ENCODE measurements around the gene MFSD1. TPM values are rescaled to one million over a fixed set of nuclear protein-coding genes. Genes with fewer than 3 reads are reported as not detected.

The MFSD1 gene
- total and polyA plus RNA-seq, 9 of the 15 experiments (the other 6 are each of a cell fraction or from before 2014, with no cell fraction given) = 8.7 to 49.5 (median 28.6) TPM

- in situ Hi-C loops (cut with MboI) = no loop called here
- DNase-seq (ENCODE audit: extremely low read depth in 1 of 4, low spot score in 3 of 4) = peak in 1 of 4 experiments; percentile 18
- ATAC-seq = peak; percentile 7; the same call in 2 of the 3 replicates
- H2AFZ ChIP-seq (ENCODE audit: low read depth, low read length) = peak overlapping the region; percentile 66
- intact Hi-C loops (cut with micrococcal nuclease) = loop anchor here (2.0 kb wide), 1 partner anchor 26 kb away; no protein-coding TSS in a partner anchor
- H3K79me2 ChIP-seq (ENCODE audit: control insufficient read depth, insufficient read depth, low read length) = no peaks in the 10 kb centered on the region
- CTCF ChIA-PET (ENCODE audit: low intra/inter-chr PET ratio) = no interaction called here
- H3K4me3 ChIP-seq = no peak overlapping the region
- WGBS (ENCODE audit: insufficient coverage, low coverage, missing lambda C conversion rate) = 62% methylated on average over 8 of the region's 8 CpGs
- H3K27me3 ChIP-seq (ENCODE audit: control insufficient read depth in 2 of 2, insufficient read depth in 2 of 2, low read length in 2 of 2) = no peaks in the 10 kb centered on the region
- peaks cover 13 to 49% of the 10 kb centered on the region in 2 experiments; a peak in 3 of 5 replicates for H3K4me1 ChIP-seq (replicated peaks in 1 of 2; ENCODE audit: control insufficient read depth in 2 of 2, insufficient read depth in 2 of 2, low read length in 2 of 2)
- no peak for FAIRE-seq
- TF ChIP-seq MAFG (tag; conservative IDR thresholded peaks at IDR 0.05) = no peak
- peak; percentile 53; the same call in 1 of the 2 replicates for TF ChIP-seq HMBOX1 (IDR thresholded peaks at IDR 0.05)
- H3K27ac ChIP-seq (ENCODE audit: extremely low read depth, low read depth, low read length) = peak overlapping the region; percentile 14; the same call in 1 of the 3 replicates
- no peak overlapping the region; a peak in 1 of 4 replicates for H3K9ac ChIP-seq (ENCODE audit: insufficient read depth in 1 of 2, low read depth in 2 of 2, low read length in 2 of 2)
- H4K20me1 ChIP-seq (replicated peaks; ENCODE audit: control insufficient read depth, insufficient read depth, low read length) = no peaks in the 10 kb centered on the region
- peak overlapping the region; percentile 64; the same call in 1 of the 2 replicates for H3K4me2 ChIP-seq (ENCODE audit: insufficient read depth, low read length)
- H3K36me3 ChIP-seq (ENCODE audit: control insufficient read depth, insufficient read depth, low read length) = no peaks in the 10 kb centered on the region; the same call in 2 of the 3 replicates
- BruUV-seq (replicated peaks) = no TSS peak
- POLR2A ChIA-PET = interaction anchor here (0.7 to 1.5 kb wide), 8 partner anchors 9 to 569 kb away, joined by 3 to 5 read pairs (median 4); no protein-coding TSS in a partner anchor
- no peaks in the 10 kb centered on the region for H3K9me1 ChIP-seq (ENCODE audit: control insufficient read depth, insufficient read depth, low read length)
- no peaks in the 10 kb centered on the region for H3K9me3 ChIP-seq (replicated peaks; ENCODE audit: control insufficient read depth, insufficient read depth, low read depth, low read length)
Measured at GRCh38 chr3:158768881-158769543, 32.8 kb upstream of the MFSD1 start.

Data from K562 (cell line).